Nephron progenitor cell (in vitro differentiated cells): ENCODE measurements around the gene SIAH3.

Experiments
- DNase-seq: peaks from one replicate; pipeline ENCODE4 v3.0.0; 2021
- H3K27ac Mint-ChIP-seq: 2 replicates; pipeline ENCODE4 v1.8.0; 2021; ENCODE audit warnings: mild to moderate bottlenecking, moderate library complexity, mixed read lengths
- H3K27me3 Mint-ChIP-seq: 2 replicates; pipeline ENCODE4 v1.8.0; 2021; ENCODE audit warnings: mild to moderate bottlenecking, low read depth, mixed read lengths; ENCODE audit not compliant: poor library complexity
- H3K36me3 Mint-ChIP-seq: 2 replicates; pipeline ENCODE4 v1.8.0; 2021; ENCODE audit warnings: low read depth, mixed read lengths
- H3K4me1 Mint-ChIP-seq: 2 replicates; pipeline ENCODE4 v1.8.0; 2021; ENCODE audit warnings: mixed read lengths
- H3K4me3 Mint-ChIP-seq: 2 replicates; pipeline ENCODE4 v1.8.0; 2021; ENCODE audit warnings: mild to moderate bottlenecking, moderate library complexity, mixed read lengths
- H3K9me3 Mint-ChIP-seq: 2 replicates; pipeline ENCODE4 v1.8.0; 2021; ENCODE audit warnings: mild to moderate bottlenecking, moderate library complexity, mixed read lengths
- TF ChIP-seq, protein P1 (sequence below): fragments of 200-600 bp; sonication (generic); IDR thresholded peaks from 2 replicates; pipeline ENCODE4 v1.5.0; 2021; ENCODE audit warnings: antibody characterized with exemption

SIAH3 gene

DNA sequence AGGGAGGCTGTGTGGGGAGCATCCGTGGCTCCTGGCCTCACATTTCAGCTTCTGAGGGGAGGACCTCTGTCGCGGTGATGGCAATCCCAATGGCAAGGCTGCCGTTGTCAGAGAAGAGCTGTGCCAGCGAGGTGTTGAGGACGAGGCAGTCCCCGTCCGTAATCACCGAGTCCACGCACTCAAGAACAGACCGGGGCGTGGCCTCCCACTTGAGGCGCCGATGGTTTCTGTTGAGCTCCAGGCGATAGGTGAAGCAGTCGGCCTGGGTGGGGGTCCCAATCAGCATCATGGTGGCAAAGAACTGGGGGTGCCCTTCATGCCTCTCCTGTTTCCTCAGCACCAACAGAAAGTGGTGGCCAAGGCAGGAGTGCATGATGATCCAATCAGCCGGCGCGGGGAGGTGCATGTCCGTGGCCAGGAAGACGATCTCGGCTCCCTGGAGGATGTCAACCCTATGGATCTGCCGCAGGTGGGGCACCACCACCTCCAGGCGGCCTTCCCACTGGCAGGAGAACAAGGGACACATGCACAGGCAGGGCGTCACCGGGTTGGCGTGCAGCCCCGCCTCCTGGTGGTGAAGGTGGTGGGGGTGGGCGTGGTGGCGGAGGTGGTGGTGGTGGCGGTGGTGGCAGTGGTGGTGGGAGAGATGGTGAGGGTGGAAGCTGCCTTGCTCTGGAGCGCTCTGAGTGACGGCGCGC lies 68.1 kb downstream of the SIAH3 start:
- H3K9me3 Mint-ChIP-seq: no peaks in the 10 kb centered on the region
- peaks cover 66% of the 10 kb centered on the region for H3K4me1 Mint-ChIP-seq
- H3K27me3 Mint-ChIP-seq: peaks cover 38% of the 10 kb centered on the region
- H3K4me3 Mint-ChIP-seq: no peak overlapping the region
- no peak for DNase-seq
- TF ChIP-seq, protein P1, sequence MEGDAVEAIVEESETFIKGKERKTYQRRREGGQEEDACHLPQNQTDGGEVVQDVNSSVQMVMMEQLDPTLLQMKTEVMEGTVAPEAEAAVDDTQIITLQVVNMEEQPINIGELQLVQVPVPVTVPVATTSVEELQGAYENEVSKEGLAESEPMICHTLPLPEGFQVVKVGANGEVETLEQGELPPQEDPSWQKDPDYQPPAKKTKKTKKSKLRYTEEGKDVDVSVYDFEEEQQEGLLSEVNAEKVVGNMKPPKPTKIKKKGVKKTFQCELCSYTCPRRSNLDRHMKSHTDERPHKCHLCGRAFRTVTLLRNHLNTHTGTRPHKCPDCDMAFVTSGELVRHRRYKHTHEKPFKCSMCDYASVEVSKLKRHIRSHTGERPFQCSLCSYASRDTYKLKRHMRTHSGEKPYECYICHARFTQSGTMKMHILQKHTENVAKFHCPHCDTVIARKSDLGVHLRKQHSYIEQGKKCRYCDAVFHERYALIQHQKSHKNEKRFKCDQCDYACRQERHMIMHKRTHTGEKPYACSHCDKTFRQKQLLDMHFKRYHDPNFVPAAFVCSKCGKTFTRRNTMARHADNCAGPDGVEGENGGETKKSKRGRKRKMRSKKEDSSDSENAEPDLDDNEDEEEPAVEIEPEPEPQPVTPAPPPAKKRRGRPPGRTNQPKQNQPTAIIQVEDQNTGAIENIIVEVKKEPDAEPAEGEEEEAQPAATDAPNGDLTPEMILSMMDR: no peak
- no peak overlapping the region for H3K27ac Mint-ChIP-seq
- H3K36me3 Mint-ChIP-seq: no peaks in the 10 kb centered on the region

DNA sequence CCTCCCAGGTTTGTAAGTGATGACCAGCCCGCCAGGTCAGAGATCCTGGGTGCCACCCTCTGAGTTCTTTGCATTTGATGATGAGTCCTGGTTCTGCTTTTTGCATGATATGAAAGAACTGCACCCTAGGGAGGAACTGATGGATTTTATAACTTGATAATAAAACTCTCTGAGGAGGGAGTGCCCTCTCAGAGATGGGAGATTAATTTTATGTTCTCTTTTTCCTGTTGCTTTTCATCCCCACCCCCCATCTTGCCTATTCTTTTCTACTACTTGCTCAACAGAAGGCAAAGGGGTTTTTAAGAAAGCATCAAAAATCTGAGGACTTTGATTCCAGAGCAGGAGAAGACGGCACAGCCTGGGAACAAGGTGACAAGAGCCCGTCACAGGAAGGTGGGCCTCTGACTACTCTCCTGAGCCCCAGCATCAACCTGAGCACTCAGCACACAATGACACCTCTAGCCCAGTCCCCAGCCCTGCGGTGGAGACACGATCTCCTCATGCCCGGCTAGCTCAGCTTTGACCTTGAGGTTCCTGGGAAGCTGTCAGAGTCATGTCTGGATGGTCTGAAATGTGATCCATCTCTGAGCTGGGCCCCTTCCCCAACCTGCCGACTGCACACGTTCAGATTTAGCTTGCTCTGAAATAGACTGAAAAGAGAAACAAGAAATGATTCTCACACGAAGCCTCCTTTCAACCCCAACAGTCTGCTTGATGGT lies 69.1 kb downstream of the SIAH3 start:
- Mint-ChIP-seq H3K27ac (no peak overlapping the region), H3K27me3 (peaks cover 39% of the 10 kb centered on the region), H3K4me1 (peaks cover 74% of the 10 kb centered on the region), H3K4me3 (no peak overlapping the region), H3K9me3 (no peaks in the 10 kb centered on the region), H3K36me3 (no peaks in the 10 kb centered on the region)
- TF ChIP-seq, protein P1: no peak
- peak; percentile 38 for DNase-seq

DNA sequence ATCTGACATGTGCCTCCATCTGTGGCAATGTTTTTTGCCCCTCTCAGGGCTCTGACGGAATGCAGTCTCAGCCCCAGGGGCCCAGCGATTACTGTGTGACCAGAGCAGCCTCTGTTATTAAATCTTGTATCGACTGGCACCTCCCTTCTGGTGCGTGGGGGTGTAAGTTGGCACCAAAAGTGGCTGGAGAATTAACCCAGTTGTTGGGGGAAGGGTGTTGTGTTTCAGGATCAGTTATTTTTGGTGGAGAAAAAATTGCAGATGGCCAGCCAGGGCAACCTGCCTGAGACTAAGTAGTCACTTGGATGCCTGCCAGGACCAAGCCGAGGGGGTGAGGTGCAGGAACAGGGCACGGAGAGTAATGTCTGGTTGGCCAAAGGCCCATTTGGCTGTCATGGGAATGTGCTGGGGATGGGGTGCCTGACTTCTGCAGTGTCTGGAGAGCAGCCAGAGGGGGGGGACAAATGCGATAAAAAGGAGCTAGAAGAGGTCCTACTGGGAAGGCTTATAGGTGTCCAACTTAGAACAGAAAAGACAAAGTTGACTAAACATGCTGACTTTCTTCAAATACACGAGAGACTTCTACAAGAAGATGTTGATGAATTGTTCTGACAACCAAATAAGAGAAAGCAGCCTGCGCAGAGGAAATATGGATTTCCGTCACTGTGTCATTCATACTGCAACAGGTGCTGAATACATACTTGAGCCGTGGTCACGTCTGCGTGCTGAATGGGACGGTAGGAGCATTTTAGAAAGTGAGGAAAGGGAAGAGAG lies 69.8 kb downstream of the SIAH3 start:
- peaks cover 71% of the 10 kb centered on the region for H3K4me1 Mint-ChIP-seq
- no peak for DNase-seq
- TF ChIP-seq, protein P1: no peak
- H3K9me3 Mint-ChIP-seq: no peaks in the 10 kb centered on the region
- no peak overlapping the region for H3K27ac Mint-ChIP-seq
- H3K36me3 Mint-ChIP-seq: no peaks in the 10 kb centered on the region
- no peak overlapping the region for H3K4me3 Mint-ChIP-seq
- peaks cover 43% of the 10 kb centered on the region for H3K27me3 Mint-ChIP-seq

DNA sequence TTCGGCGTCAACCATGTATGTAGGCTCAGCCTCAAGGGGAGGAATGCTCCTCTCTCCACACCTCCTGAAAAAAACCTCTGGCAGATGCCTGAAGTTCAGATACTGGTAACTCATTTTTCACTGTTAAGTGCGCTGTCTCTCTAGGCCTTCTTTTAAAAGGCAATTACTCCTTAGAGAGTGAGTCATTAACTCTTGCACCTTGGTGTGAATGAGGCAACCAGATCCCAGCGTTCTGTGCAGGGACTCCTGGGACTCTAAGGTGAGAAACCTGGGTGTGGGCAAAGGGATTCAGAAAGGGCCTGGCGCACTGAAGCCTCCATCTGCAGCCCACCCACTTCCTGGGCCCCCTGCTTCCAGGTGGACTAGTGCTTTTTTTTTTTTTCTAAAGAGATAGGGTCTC lies 71.7 kb downstream of the SIAH3 start:
- no peaks in the 10 kb centered on the region for H3K36me3 Mint-ChIP-seq
- no peaks in the 10 kb centered on the region for H3K9me3 Mint-ChIP-seq
- peaks cover 45% of the 10 kb centered on the region for H3K27me3 Mint-ChIP-seq
- no peak for DNase-seq
- TF ChIP-seq, protein P1: no peak
- no peak overlapping the region for H3K4me3 Mint-ChIP-seq
- H3K4me1 Mint-ChIP-seq: peaks cover 73% of the 10 kb centered on the region
- H3K27ac Mint-ChIP-seq: no peak overlapping the region

DNA sequence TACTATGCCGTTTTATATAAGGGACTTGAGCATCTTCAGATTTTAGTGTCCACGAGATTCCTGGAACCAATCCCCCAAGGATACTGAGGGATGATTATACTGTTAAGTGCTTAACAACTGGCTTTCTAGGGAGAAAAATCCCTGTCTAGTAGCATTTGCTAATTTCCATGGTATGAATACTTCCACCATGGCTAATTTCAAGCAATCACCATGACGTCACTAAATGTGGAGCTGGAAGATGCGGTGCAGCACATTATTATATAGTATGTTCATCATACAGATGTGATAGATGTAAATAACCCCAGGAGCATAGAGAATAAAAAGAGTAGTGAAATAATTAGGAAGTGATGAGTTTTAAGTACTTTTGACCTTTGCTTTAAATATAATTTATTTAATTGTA lies 72.7 kb downstream of the SIAH3 start:
- Mint-ChIP-seq H3K9me3 (no peaks in the 10 kb centered on the region), H3K27me3 (peaks cover 39% of the 10 kb centered on the region), H3K36me3 (no peaks in the 10 kb centered on the region), H3K4me1 (peaks cover 73% of the 10 kb centered on the region), H3K4me3 (no peak overlapping the region), H3K27ac (no peak overlapping the region)
- TF ChIP-seq, protein P1: no peak
- DNase-seq: no peak
